ENCODE measurements around the gene NFX1.

Gene NFX1

DNA sequence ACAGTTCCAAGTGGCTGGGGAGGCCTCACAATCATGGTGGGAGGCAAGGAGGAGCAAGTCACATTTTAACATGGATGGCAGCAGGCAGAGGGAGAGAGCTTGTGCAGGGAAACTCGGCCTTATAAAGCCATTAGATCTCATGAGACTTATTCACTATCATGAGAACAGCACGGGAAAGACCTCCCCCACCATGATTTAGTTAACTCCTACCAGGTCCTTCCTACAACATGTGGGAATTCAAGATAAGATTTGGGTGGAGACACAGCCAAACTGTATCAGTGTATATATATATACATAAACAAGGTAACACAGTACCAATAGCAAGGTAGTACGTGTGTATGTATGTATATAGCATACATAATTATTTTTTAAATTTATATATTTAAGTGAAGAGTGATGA, 50.9 kb downstream of the NFX1 start:
- Histone ChIP-seq H3K27ac (no peak overlapping the region), H3K4me3 (ENCODE audit: low read depth, low read length) (no peak overlapping the region), H3K27me3 (ENCODE audit: insufficient read depth, low read depth, severe bottlenecking) (no peaks in the 10 kb centered on the region), H3K9me3 (ENCODE audit: severe bottlenecking) (peaks cover 16% of the 10 kb centered on the region), H3K36me3 (peaks cover 94% of the 10 kb centered on the region)
- TF ChIP-seq, protein P1, sequence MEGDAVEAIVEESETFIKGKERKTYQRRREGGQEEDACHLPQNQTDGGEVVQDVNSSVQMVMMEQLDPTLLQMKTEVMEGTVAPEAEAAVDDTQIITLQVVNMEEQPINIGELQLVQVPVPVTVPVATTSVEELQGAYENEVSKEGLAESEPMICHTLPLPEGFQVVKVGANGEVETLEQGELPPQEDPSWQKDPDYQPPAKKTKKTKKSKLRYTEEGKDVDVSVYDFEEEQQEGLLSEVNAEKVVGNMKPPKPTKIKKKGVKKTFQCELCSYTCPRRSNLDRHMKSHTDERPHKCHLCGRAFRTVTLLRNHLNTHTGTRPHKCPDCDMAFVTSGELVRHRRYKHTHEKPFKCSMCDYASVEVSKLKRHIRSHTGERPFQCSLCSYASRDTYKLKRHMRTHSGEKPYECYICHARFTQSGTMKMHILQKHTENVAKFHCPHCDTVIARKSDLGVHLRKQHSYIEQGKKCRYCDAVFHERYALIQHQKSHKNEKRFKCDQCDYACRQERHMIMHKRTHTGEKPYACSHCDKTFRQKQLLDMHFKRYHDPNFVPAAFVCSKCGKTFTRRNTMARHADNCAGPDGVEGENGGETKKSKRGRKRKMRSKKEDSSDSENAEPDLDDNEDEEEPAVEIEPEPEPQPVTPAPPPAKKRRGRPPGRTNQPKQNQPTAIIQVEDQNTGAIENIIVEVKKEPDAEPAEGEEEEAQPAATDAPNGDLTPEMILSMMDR (IDR thresholded peaks at IDR 0.05; ENCODE audit: low read depth, low read length) = no peak
- DNase-seq = no peak

DNA sequence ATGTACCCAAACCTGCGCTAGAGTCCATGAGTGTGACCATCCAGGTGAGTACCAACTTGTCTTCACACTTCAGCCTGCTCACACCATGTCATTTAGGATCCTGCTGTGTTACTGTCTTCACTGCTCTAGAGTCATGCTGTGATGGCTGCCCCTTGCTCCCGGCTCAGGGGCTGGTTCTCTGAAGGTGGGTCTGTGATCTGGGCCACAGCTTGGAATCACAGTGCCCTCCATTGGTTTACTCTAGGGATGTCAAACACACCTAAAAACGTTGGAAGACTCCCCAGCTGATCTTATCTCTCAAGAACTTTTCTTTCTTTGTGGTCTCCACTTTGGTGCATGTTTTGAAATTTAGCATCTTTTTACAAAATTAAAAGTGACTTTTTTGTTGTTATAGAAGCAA, 53.8 kb downstream of the NFX1 start:
- TF ChIP-seq, protein P1 (IDR thresholded peaks at IDR 0.05; ENCODE audit: low read depth, low read length) = no peak
- Histone ChIP-seq H3K4me3 (ENCODE audit: low read depth, low read length) (no peak overlapping the region), H3K9me3 (ENCODE audit: severe bottlenecking) (peaks cover 12% of the 10 kb centered on the region), H3K27ac (no peak overlapping the region), H3K36me3 (peaks cover 94% of the 10 kb centered on the region), H3K27me3 (ENCODE audit: insufficient read depth, low read depth, severe bottlenecking) (no peaks in the 10 kb centered on the region)
- DNase-seq = no peak

DNA sequence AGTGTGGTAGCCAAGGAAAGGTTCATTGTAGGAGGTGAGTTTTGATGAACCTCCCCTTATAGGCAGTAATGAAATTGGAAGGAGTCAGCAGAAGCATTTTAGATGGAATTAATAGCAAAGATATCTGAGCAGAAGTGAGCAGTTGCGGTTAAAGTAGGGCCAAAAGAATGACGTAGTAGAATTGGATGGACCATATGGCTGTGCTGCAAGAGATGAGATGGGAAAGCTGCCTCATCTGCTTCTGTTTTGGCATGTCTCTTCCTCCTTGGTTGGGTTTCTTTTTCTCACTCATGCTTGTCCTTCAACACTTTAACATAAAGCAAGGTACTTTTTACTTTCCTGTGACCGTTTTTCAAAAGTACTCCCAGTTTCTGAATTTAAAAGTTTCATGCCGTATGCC, 56.2 kb downstream of the NFX1 start:
- no peaks in the 10 kb centered on the region for H3K27me3 ChIP-seq (ENCODE audit: insufficient read depth, low read depth, severe bottlenecking)
- H3K27ac ChIP-seq = no peak overlapping the region
- no peak for DNase-seq
- H3K36me3 ChIP-seq = peaks cover 73% of the 10 kb centered on the region
- TF ChIP-seq, protein P1 (IDR thresholded peaks at IDR 0.05; ENCODE audit: low read depth, low read length) = no peak
- H3K4me3 ChIP-seq (ENCODE audit: low read depth, low read length) = no peak overlapping the region
- H3K9me3 ChIP-seq (ENCODE audit: severe bottlenecking) = no peaks in the 10 kb centered on the region

DNA sequence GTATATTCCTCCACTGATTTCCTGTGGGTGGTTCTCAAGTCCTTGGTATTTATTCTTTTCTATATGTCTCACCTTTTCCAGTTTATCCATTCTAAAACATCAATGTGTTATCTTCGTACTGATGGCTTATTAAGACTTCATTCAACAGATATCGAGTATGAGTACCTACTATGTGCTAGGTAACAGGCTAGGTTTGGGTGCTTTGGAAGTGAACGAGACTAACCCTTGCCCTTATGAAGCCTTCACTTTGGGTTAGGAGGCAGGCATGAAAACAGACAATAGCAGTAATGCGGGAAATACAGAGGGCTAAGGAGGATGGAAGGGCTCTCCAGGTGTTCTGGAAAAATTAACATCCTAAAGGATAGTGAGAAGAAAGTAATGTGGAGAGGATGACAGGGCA, 58.7 kb downstream of the NFX1 start:
- Histone ChIP-seq H3K27ac (no peak overlapping the region), H3K4me3 (ENCODE audit: low read depth, low read length) (no peak overlapping the region), H3K27me3 (ENCODE audit: insufficient read depth, low read depth, severe bottlenecking) (no peaks in the 10 kb centered on the region), H3K36me3 (peaks cover 52% of the 10 kb centered on the region), H3K9me3 (ENCODE audit: severe bottlenecking) (no peaks in the 10 kb centered on the region)
- TF ChIP-seq, protein P1 (IDR thresholded peaks at IDR 0.05; ENCODE audit: low read depth, low read length) = no peak
- DNase-seq = no peak

DNA sequence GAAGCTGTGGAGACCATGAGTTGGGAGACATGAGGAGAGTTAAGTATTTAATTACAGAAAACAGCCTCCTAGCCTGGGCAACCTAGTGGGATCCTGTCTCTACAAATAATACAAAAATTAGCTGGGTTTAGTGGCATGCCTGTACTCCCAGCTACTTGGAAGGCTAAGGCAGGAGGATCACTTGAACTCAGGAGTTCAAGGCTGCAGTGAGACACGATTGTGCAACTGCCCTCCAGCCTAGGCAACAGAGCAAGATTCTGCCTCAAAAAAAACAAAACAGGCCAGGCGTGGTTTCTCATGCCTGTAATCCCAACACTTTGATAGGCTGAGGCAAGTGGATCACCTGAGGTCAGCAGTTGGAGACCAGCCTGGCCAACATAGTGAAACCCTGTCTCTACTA, 59.4 kb downstream of the NFX1 start:
- H3K27me3 ChIP-seq (ENCODE audit: insufficient read depth, low read depth, severe bottlenecking) = no peaks in the 10 kb centered on the region
- TF ChIP-seq, protein P1 (IDR thresholded peaks at IDR 0.05; ENCODE audit: low read depth, low read length) = no peak
- peaks cover 44% of the 10 kb centered on the region for H3K36me3 ChIP-seq
- no peak overlapping the region for H3K4me3 ChIP-seq (ENCODE audit: low read depth, low read length)
- no peaks in the 10 kb centered on the region for H3K9me3 ChIP-seq (ENCODE audit: severe bottlenecking)
- no peak for DNase-seq
- H3K27ac ChIP-seq = no peak overlapping the region

DNA sequence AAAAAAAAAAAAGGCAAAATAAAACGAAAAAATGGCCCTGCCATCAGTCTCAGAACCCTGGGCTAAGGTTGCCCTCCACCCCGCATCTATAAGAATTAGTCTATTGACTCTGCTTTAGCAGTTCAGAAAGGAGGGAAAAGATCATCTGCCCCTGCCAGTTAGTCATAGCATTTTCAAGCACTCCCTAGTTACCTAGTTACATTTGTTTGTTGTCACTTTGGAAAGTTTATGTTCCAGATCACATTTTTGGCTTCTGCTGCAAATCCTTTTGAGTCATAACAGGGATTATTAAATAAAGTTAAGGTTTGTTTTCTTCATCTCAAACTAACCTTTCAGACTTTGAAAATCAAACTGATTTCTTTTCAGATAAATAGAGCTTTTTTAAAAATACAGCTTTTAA, 60.0 kb downstream of the NFX1 start:
- TF ChIP-seq, protein P1 (IDR thresholded peaks at IDR 0.05; ENCODE audit: low read depth, low read length) = no peak
- H3K36me3 ChIP-seq = peaks cover 44% of the 10 kb centered on the region
- H3K4me3 ChIP-seq (ENCODE audit: low read depth, low read length) = no peak overlapping the region
- DNase-seq = no peak
- no peaks in the 10 kb centered on the region for H3K9me3 ChIP-seq (ENCODE audit: severe bottlenecking)
- no peak overlapping the region for H3K27ac ChIP-seq
- no peaks in the 10 kb centered on the region for H3K27me3 ChIP-seq (ENCODE audit: insufficient read depth, low read depth, severe bottlenecking)

All from WERI-Rb-1 (cell line).